GF-D8 (cell line): ENCODE measurements around the gene QPRT.
A peak's percentile ranks its signal among the peaks of the same experiment; 100 is the strongest.
"Not testable (repeated sequence)": the region's sequence is repeated elsewhere in the genome, so short reads cannot be mapped to it uniquely, and the experiment has no call there.

ENCODE experiments used
- DNase-seq: peaks from one replicate; lab custom pipeline; 2025; lab: John Stamatoyannopoulos, UW

The QPRT gene

GRCh38 chr16:29694384-29695195 lies 15.6 kb downstream of the QPRT start:
- no peak for DNase-seq

- not testable (repeated sequence) for DNase-seq
Observed at GRCh38 chr16:29695675-29696074, 16.7 kb downstream of the QPRT start.

GRCh38 chr16:29696881-29697331 lies 17.9 kb downstream of the QPRT start:
- DNase-seq = no peak

- DNase-seq = no peak
Observed at GRCh38 chr16:29697391-29697790, 18.4 kb downstream of the QPRT start.

- DNase-seq = no peak
Observed at GRCh38 chr16:29698042-29698441, 19.1 kb downstream of the QPRT start.

- DNase-seq = no peak
Observed at GRCh38 chr16:29698484-29699323, 19.7 kb downstream of the QPRT start.

- no peak for DNase-seq
Observed at GRCh38 chr16:29699324-29700219, 20.6 kb downstream of the QPRT start.

GRCh38 chr16:29700253-29700987 lies 21.4 kb downstream of the QPRT start:
- DNase-seq = peak; percentile 47

GRCh38 chr16:29701214-29701555 lies 22.2 kb downstream of the QPRT start:
- DNase-seq = no peak

- no peak for DNase-seq
Observed at GRCh38 chr16:29702269-29702668, 23.3 kb downstream of the QPRT start.

- DNase-seq = no peak
Observed at GRCh38 chr16:29705030-29705429, 26.1 kb downstream of the QPRT start.

GRCh38 chr16:29707160-29707559 lies 28.2 kb downstream of the QPRT start:
- DNase-seq = not testable (repeated sequence)

GRCh38 chr16:29708917-29709600 lies 30.1 kb downstream of the QPRT start:
- no peak for DNase-seq

- DNase-seq = not testable (repeated sequence)
Observed at GRCh38 chr16:29709657-29710056, 30.7 kb downstream of the QPRT start.

- DNase-seq = peak; percentile 37
Observed at GRCh38 chr16:29710227-29711219, 31.5 kb downstream of the QPRT start.

GRCh38 chr16:29712809-29713208 lies 33.8 kb downstream of the QPRT start:
- DNase-seq = no peak

- DNase-seq = no peak
Observed at GRCh38 chr16:29714396-29714795, 35.4 kb downstream of the QPRT start.

GRCh38 chr16:29714972-29715371 lies 36.0 kb downstream of the QPRT start:
- DNase-seq = no peak

GRCh38 chr16:29717113-29717512 lies 38.1 kb downstream of the QPRT start:
- DNase-seq = no peak

GRCh38 chr16:29719063-29719462 lies 40.1 kb downstream of the QPRT start:
- no peak for DNase-seq
